IPS-15b (cell line): ENCODE results near the gene JAG2.
A peak's percentile ranks its signal among the peaks of the same experiment; 100 is the strongest.

Experiments used
- H3K27me3 ChIP-seq: one replicate; pipeline ENCODE4 v1.6.1; 2013; ENCODE audit warnings: low read length; ENCODE audit not compliant: control insufficient read depth, insufficient read depth
- H3K36me3 ChIP-seq: one replicate; pipeline ENCODE4 v1.6.1; 2013; ENCODE audit warnings: low read length; ENCODE audit not compliant: control insufficient read depth, insufficient read depth
- H3K4me1 ChIP-seq: one replicate; pipeline ENCODE4 v1.6.1; 2013; ENCODE audit warnings: mild to moderate bottlenecking, low read length; ENCODE audit not compliant: control insufficient read depth, insufficient read depth
- H3K4me3 ChIP-seq: one replicate; pipeline ENCODE4 v1.5.1; 2013; ENCODE audit warnings: low read depth, low read length
- H3K9ac ChIP-seq: one replicate; pipeline ENCODE4 v1.6.1; 2013; ENCODE audit warnings: low read depth, mild to moderate bottlenecking, low read length
- H3K9me3 ChIP-seq: one replicate; pipeline ENCODE4 v1.6.1; 2013; ENCODE audit warnings: mild to moderate bottlenecking, low read length; ENCODE audit not compliant: control insufficient read depth, insufficient read depth

Gene JAG2

DNA sequence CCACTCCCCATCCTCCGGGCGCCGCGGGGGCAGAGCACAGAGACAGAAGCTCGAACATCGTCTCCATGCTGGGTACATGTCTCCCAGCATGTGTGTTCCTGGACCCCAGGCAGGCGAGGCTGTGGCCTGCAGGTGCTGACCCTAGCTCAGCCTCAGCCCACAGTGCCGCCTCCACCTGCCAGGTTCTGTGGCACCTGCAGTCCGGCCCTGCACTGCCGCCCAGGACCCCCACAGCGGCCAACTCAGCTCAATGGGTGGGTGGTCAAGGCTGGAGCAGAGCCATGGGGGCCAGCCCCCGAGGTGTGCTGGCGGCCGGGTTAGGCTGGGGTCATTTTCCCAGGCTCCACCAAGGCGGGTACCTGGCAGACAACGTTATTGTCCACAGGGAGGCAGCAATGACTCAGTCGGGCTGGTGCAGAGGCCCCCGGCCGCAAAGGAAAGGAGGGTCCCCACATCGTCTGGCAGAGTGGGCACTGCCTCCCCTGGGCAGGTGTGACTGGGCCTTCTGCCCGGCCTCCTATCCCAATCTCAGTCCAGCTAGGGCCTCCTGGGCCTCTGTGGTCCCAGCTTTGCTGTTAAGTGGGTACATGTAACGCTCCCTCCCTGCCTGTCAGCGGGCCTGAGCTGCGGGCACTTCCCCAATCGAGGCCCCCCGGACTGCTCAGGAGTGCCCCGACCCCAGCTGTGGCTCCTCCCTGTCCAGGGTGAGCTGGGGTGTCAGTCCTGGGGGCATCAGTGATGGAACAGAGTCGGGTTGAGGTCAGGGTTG, 32.8 kb upstream of the JAG2 start:
- Histone ChIP-seq H3K36me3 (no peaks in the 10 kb centered on the region), H3K4me3 (no peak overlapping the region), H3K27me3 (no peaks in the 10 kb centered on the region), H3K4me1 (no peaks in the 10 kb centered on the region), H3K9me3 (no peaks in the 10 kb centered on the region), H3K9ac (no peak overlapping the region)

DNA sequence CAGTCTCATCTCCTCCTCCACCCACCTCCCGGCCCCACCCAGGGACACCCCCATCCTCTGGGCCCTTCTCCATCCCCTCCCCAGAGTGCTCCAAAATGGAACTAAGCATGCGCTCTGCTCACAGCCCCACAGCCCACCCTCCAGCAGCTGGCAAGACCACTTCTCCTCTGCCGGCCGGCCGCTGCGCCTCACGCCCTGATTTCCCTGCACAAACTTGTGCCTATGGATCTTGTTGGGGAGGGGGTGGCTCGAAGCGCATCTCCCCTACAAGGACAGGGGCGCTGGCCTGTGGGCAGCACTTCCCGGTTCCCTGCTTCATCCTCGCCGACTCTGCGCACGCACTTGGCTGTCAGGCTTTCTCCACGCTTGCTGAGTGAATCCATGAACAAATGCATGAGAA, 32.1 kb upstream of the JAG2 start:
- no peaks in the 10 kb centered on the region for H3K36me3 ChIP-seq
- no peak overlapping the region for H3K4me3 ChIP-seq
- no peak overlapping the region for H3K9ac ChIP-seq

GRCh38 chr14:105200074-105200473, 31.5 kb upstream of the JAG2 start:
- H3K9me3 ChIP-seq = no peaks in the 10 kb centered on the region
- no peak overlapping the region for H3K9ac ChIP-seq
- H3K27me3 ChIP-seq = no peaks in the 10 kb centered on the region
- no peak overlapping the region for H3K4me3 ChIP-seq
- no peaks in the 10 kb centered on the region for H3K4me1 ChIP-seq
- no peaks in the 10 kb centered on the region for H3K36me3 ChIP-seq

More for the DNA sequence above, 32.1 kb upstream of the JAG2 start:
- H3K4me1 ChIP-seq = no peaks in the 10 kb centered on the region
- H3K9me3 ChIP-seq = no peaks in the 10 kb centered on the region
- H3K27me3 ChIP-seq = no peaks in the 10 kb centered on the region

GRCh38 chr14:105199093-105199492, 30.5 kb upstream of the JAG2 start:
- Histone ChIP-seq H3K9me3 (no peaks in the 10 kb centered on the region), H3K4me1 (no peaks in the 10 kb centered on the region)

GRCh38 chr14:105198588-105198987, 30.0 kb upstream of the JAG2 start:
- H3K27me3 ChIP-seq = peaks cover 5% of the 10 kb centered on the region
- H3K9me3 ChIP-seq = no peaks in the 10 kb centered on the region
- H3K9ac ChIP-seq = no peak overlapping the region
- no peaks in the 10 kb centered on the region for H3K4me1 ChIP-seq
- H3K36me3 ChIP-seq = no peaks in the 10 kb centered on the region
- H3K4me3 ChIP-seq = no peak overlapping the region

More at GRCh38 chr14:105199093-105199492, 30.5 kb upstream of the JAG2 start:
- H3K27me3 ChIP-seq = peaks cover 5% of the 10 kb centered on the region
- no peaks in the 10 kb centered on the region for H3K36me3 ChIP-seq
- H3K4me3 ChIP-seq = no peak overlapping the region
- H3K9ac ChIP-seq = no peak overlapping the region

DNA sequence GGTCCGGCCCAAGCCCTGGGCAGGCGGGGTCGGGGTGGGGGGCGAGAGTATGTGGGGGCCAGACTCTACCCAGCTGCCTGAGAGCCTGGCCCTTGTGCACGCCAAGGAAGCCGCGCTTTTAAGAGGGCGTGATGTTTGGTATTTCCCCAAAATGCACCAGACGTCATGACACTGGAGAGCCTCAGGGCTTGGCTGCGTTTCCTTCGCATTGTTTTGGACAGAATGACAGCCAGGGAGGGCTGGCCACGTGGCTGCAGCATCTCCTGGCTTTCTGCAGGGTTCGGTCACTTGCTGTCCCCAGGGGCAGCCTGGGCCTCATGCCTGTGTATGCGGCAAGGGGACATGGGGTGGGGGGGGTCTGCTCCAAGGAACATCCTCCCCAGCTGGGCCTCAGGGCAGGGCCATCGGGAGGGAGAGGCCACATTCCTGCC, 28.6 kb upstream of the JAG2 start:
- no peaks in the 10 kb centered on the region for H3K36me3 ChIP-seq
- H3K4me3 ChIP-seq = no peak overlapping the region
- H3K9me3 ChIP-seq = no peaks in the 10 kb centered on the region
- H3K9ac ChIP-seq = no peak overlapping the region
- no peaks in the 10 kb centered on the region for H3K4me1 ChIP-seq
- peaks cover 5% of the 10 kb centered on the region for H3K27me3 ChIP-seq

DNA sequence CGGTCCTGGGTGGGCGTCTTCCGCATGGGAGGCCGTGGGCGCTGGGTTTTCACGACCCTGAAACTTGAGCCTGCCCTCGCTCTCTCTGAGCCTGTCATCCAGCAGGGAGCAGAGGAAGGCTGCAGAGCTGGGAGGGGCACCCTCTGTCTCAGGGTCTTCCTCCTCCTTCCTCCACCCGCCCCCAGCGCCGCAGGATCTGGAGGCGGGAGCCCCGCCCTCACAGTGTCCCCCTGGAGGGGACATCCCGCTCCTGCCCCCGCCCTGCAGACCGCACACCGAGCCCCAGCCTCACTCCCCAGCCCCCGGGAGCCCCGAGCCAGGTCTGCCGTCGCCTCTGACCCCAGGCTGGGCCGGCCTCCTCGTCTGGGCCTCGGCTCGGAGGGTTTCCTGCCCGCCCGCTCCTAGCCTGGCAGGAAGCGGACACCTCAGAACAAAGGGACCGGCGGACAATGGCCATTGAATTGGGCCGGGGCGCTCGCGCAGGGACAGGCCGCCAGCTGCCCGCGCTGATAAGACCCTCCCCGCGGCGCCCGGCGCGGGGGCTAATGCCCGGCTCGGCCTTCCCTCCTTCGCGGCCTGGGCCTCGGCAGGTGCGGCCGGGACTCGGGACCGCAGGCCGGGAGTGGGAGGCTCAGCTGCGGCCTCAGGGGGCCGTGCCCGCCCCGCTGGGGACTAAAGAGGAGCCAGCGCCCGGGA, 27.8 kb upstream of the JAG2 start:
- Histone ChIP-seq H3K27me3 (peaks cover 5% of the 10 kb centered on the region), H3K9ac (no peak overlapping the region), H3K4me3 (peak overlapping the region; percentile 8), H3K36me3 (no peaks in the 10 kb centered on the region), H3K9me3 (no peaks in the 10 kb centered on the region), H3K4me1 (no peaks in the 10 kb centered on the region)

DNA sequence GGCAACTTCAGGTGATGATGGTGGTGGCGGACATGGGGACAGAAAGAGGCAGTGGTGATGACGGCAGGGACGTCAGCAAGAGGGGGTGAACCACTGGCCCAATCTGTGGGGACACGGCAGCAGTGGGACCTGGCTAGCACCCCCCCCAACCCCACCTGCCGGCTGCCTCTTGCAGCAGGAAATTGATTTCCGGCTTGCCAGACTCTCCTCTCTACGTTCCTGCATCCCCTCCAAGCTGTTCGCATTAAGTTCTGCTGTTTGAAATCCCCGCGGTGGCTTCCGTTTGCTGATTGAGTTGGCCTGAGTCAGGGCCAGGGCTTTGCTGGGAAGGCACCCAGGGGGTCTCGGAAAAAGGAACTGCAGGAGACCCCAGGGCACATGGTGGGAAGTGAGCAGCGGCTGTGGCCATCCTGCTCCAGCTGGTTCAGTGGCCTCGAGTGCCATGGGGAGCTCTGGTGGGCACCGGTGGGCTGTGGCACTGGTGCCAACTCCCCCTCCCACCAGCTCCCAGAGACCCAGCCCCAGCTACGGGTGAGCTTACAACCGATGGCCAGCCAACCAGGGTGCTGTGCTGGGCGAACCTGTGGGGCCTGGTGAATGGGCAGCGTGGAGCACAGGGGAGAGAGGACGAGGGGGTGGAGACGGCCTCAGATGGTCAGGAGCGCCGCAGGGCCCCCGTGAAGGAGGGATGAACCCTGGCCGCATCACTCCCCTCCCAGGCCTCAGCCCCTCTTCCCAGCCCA, 27.1 kb upstream of the JAG2 start:
- Histone ChIP-seq H3K9me3 (no peaks in the 10 kb centered on the region), H3K4me1 (no peaks in the 10 kb centered on the region), H3K4me3 (peak overlapping the region; percentile 8), H3K36me3 (no peaks in the 10 kb centered on the region), H3K27me3 (peaks cover 5% of the 10 kb centered on the region), H3K9ac (no peak overlapping the region)

DNA sequence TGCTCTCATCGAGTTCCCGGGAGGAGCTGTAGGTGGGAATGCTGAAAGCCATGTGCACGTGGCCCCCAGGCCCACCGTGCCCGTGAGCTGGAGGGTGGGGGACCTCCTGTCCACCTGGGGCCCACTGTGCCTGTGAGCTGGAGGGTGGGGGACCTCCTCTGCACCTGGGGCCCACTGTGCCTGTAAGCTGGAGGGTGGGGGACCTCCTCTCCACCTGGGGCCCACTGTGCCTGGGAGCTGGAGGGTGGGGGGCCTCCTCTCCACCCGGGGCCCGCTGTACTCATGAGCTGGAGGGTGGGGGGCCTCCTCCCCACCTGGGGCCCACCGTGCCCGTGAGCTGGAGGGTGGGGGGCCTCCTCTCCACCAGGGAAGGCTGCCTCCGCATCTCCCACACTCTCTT, 26.5 kb upstream of the JAG2 start:
- Histone ChIP-seq H3K4me3 (no peak overlapping the region), H3K9me3 (no peaks in the 10 kb centered on the region), H3K4me1 (no peaks in the 10 kb centered on the region), H3K36me3 (no peaks in the 10 kb centered on the region), H3K9ac (no peak overlapping the region), H3K27me3 (peaks cover 5% of the 10 kb centered on the region)

DNA sequence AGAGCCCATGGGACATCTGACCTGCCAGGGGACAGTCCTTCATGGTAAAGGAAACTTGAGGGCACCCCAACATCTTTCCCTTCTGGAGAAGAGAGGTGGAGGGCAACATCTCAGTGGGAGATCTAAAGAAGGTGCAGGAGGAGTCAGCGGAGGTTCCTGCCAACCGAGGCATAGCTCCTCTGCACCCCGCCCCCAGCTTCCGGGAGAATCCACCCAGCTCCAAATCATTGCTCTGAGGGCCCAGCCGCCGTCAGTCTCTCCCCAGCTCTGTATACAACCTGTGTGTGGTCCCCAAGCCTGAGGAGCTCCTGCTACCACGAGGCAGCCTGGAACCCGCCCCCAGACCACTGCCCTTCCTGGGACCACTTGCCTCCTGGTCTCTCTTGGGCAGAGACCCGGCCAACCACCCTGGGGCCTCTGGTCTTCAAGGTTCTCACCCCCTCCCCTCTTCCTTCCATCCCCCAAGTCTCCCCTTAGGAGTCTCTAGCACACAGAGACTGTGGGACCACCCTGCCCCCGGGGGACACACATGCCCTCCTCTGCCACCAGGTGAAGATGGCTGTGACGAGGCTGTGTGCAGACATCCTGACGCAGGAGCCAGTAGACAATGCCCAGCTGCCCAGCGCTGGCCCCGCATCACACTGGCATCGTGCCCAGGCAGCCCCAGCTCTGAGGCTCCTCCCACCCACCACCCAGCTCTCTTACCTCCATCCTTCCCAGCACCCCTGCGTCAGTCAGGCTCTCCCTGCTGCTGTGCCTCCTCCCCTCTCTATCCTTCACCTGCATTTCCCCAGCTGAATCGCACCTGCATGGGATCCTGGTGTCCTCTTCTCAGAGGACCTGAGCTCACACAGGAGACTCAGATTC, 25.6 kb upstream of the JAG2 start:
- H3K9ac ChIP-seq = no peak overlapping the region
- no peak overlapping the region for H3K4me3 ChIP-seq
- no peaks in the 10 kb centered on the region for H3K9me3 ChIP-seq
- no peaks in the 10 kb centered on the region for H3K36me3 ChIP-seq
- peaks cover 5% of the 10 kb centered on the region for H3K27me3 ChIP-seq
- no peaks in the 10 kb centered on the region for H3K4me1 ChIP-seq
